ENCODE results near the gene ANO4. TPM values are rescaled to one million over a fixed set of nuclear protein-coding genes. Genes with fewer than 3 reads are reported as not detected.
"Not testable (repeated sequence)": the region's sequence is repeated elsewhere in the genome, so short reads cannot be mapped to it uniquely, and the experiment has no call there.

Gene ANO4
- total RNA-seq, 2 donors from 2014 or later: 0.19 to 0.32 TPM

GRCh38 chr12:101087920-101088319 lies 293.3 kb downstream of the ANO4 start:
- Histone ChIP-seq H3K27ac (no peak overlapping the region), H3K9ac (ENCODE audit: low read depth in 2 of 2, low read length in 2 of 2) (no peak overlapping the region), H3K9me3 (no peaks in the 10 kb centered on the region), H3K27me3 (no peaks in the 10 kb centered on the region), H3K36me3 (no peaks in the 10 kb centered on the region), H3K4me1 (no peaks in the 10 kb centered on the region), H3K4me3 (no peak overlapping the region)
- no peak for TF ChIP-seq CTCF (IDR thresholded peaks at IDR 0.05)
- intact Hi-C loops (cut with DNase I): no loop called here
- no peak for DNase-seq

GRCh38 chr12:101089271-101089670 lies 294.7 kb downstream of the ANO4 start:
- Histone ChIP-seq H3K9ac (ENCODE audit: low read depth in 2 of 2, low read length in 2 of 2) (no peak overlapping the region), H3K4me3 (no peak overlapping the region), H3K4me1 (no peaks in the 10 kb centered on the region), H3K27ac (no peak overlapping the region), H3K36me3 (no peaks in the 10 kb centered on the region), H3K9me3 (no peaks in the 10 kb centered on the region), H3K27me3 (no peaks in the 10 kb centered on the region)
- DNase-seq: no peak
- TF ChIP-seq CTCF (IDR thresholded peaks at IDR 0.05): no peak
- intact Hi-C loops (cut with DNase I): no loop called here

- not testable (repeated sequence) for H3K4me3 ChIP-seq
Observed at GRCh38 chr12:101090222-101090621, 295.6 kb downstream of the ANO4 start.

GRCh38 chr12:101097829-101098580 lies 303.4 kb downstream of the ANO4 start:
- H3K4me1 ChIP-seq: no peaks in the 10 kb centered on the region
- H3K27ac ChIP-seq: no peak overlapping the region
- TF ChIP-seq CTCF (IDR thresholded peaks at IDR 0.05): no peak
- intact Hi-C loops (cut with DNase I): no loop called here
- DNase-seq: no peak
- H3K4me3 ChIP-seq: no peak overlapping the region
- no peaks in the 10 kb centered on the region for H3K9me3 ChIP-seq
- H3K27me3 ChIP-seq: no peaks in the 10 kb centered on the region
- no peak overlapping the region for H3K9ac ChIP-seq (ENCODE audit: low read depth in 2 of 2, low read length in 2 of 2)
- H3K36me3 ChIP-seq: no peaks in the 10 kb centered on the region

More at GRCh38 chr12:101090222-101090621, 295.6 kb downstream of the ANO4 start:
- H3K4me1 ChIP-seq; DNase-seq; H3K36me3 ChIP-seq; H3K9ac ChIP-seq (ENCODE audit: low read depth in 2 of 2, low read length in 2 of 2); H3K27me3 ChIP-seq; intact Hi-C loops (cut with DNase I); H3K27ac ChIP-seq; H3K9me3 ChIP-seq: not testable (repeated sequence)

- H3K36me3 ChIP-seq: no peaks in the 10 kb centered on the region
- no peak for TF ChIP-seq CTCF (IDR thresholded peaks at IDR 0.05)
- H3K9ac ChIP-seq (ENCODE audit: low read depth in 2 of 2, low read length in 2 of 2): no peak overlapping the region
- no peak for DNase-seq
- no peaks in the 10 kb centered on the region for H3K9me3 ChIP-seq
- H3K4me1 ChIP-seq: no peaks in the 10 kb centered on the region
- no peak overlapping the region for H3K27ac ChIP-seq
- no peak overlapping the region for H3K4me3 ChIP-seq
- no peaks in the 10 kb centered on the region for H3K27me3 ChIP-seq
- intact Hi-C loops (cut with DNase I): no loop called here
Observed at GRCh38 chr12:101107032-101107763, 312.6 kb downstream of the ANO4 start.

GRCh38 chr12:101108130-101108529 lies 313.6 kb downstream of the ANO4 start:
- Histone ChIP-seq H3K9me3 (no peaks in the 10 kb centered on the region), H3K27ac (no peak overlapping the region), H3K27me3 (no peaks in the 10 kb centered on the region), H3K4me3 (no peak overlapping the region), H3K4me1 (no peaks in the 10 kb centered on the region), H3K36me3 (no peaks in the 10 kb centered on the region), H3K9ac (ENCODE audit: low read depth in 2 of 2, low read length in 2 of 2) (no peak overlapping the region)
- intact Hi-C loops (cut with DNase I): no loop called here
- no peak for DNase-seq
- no peak for TF ChIP-seq CTCF (IDR thresholded peaks at IDR 0.05)

Measured in colonic mucosa (tissue), 4 donors.